ENCODE data around the gene GNG14. TPM values are rescaled to one million over a fixed set of nuclear protein-coding genes. Genes with fewer than 3 reads are reported as not detected.

The GNG14 gene
- total RNA-seq, 1 experiment from 2014 or later = not detected

DNA sequence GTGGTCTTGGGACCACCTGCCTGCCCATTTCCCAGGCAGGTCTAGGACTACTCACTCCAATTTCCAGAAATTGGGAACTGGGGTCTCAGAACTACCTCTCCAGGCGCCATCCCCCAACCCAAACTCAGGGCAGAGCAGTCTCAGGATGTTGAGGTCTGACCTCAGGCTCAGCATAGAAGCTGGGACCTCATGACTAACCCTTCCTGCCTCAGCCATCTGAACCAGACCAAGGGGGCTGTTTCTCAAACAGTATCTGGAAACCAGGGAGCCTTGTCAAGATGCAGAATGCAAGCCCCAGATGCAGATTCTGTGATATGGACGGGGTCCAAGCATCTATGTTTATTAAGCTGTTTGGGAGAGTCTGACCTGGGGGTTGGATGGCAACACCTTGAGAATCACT lies 7.3 kb downstream of the GNG14 start:
- Histone ChIP-seq H3K79me1 (ENCODE audit: insufficient read depth, low read depth, low read length, poor library complexity, severe bottlenecking) (no peaks in the 10 kb centered on the region), H4K20me1 (ENCODE audit: control insufficient read depth, insufficient read depth, insufficient read length) (peaks cover 3% of the 10 kb centered on the region), H2BK5ac (ENCODE audit: insufficient read length, low read length) (no peak overlapping the region), H3K4me1 (ENCODE audit: insufficient read depth, low read length) (0 out of 2 replicates have a peak, but pooled peaks cover 2% of the 10 kb centered on the region), H2BK15ac (ENCODE audit: low read depth, low read length) (no peak overlapping the region), H3K4me2 (ENCODE audit: insufficient read depth, insufficient read length, low read length) (no peak overlapping the region), H3K4ac (ENCODE audit: low read depth, low read length) (no peak overlapping the region), H2AFZ (ENCODE audit: low read length) (no peak overlapping the region), H3K27me3 (ENCODE audit: insufficient read depth, low read length) (no peaks in the 10 kb centered on the region), H3K27ac (ENCODE audit: insufficient read length, low read depth, low read length) (no peak overlapping the region), H2BK20ac (ENCODE audit: low read depth, low read length, poor library complexity, severe bottlenecking) (no peak overlapping the region), H4K5ac (ENCODE audit: insufficient read length, low read depth, low read length) (no peak overlapping the region), H3K23ac (ENCODE audit: insufficient read length, low read depth, low read length) (no peak overlapping the region), H3K18ac (ENCODE audit: insufficient read length, low read depth, low read length) (no peak overlapping the region), H3K56ac (ENCODE audit: insufficient read length, low read depth, low read length) (no peak overlapping the region), H4K8ac (replicated peaks; ENCODE audit: insufficient read length, low read depth, low read length) (no peak overlapping the region), H2BK120ac (ENCODE audit: low read depth, low read length, poor library complexity, severe bottlenecking) (no peak overlapping the region), H3K23me2 (ENCODE audit: insufficient read length, low read depth, low read length, poor library complexity, severe bottlenecking) (peaks cover 4% of the 10 kb centered on the region), H3T11ph (ENCODE audit: low read length) (no peak overlapping the region), H2AK5ac (ENCODE audit: insufficient read length, low read length) (no peak overlapping the region), H3K9me3 (ENCODE audit: control insufficient read depth, low read depth, low read length) (no peaks in the 10 kb centered on the region), H3K79me2 (ENCODE audit: insufficient read depth, low read length) (no peaks in the 10 kb centered on the region), H2BK12ac (ENCODE audit: insufficient read length, low read depth, low read length) (no peak overlapping the region), H4K91ac (ENCODE audit: insufficient read length, low read depth, low read length) (no peak overlapping the region), H3K9ac (ENCODE audit: extremely low read depth, insufficient read length, low read length) (no peak overlapping the region), H3K14ac (ENCODE audit: insufficient read depth, low read length) (no peak overlapping the region)
- no peaks in the 10 kb centered on the region; the same call in 1 of the 2 replicates for H3K27me3 Mint-ChIP-seq (ENCODE audit: low read depth)
- H3K4me1 Mint-ChIP-seq = 0 out of 4 replicates have a peak, but pooled peaks cover 0 to 2% of the 10 kb centered on the region in 2 experiments
- H3K4me3 Mint-ChIP-seq = peak overlapping the region; percentile 82 to 89; a peak in 1 of 5 replicates
- peaks cover 2 to 20% (median 11%) of the 10 kb centered on the region in 3 experiments; a peak in 6 of 7 replicates for H3K36me3 Mint-ChIP-seq (ENCODE audit: insufficient read depth in 1 of 3, low read depth in 3 of 3)
- no peak overlapping the region for H3K27ac Mint-ChIP-seq
- WGBS (ENCODE audit: extremely low coverage, insufficient read length, low lambda C conversion rate) = no CpG with 5 or more reads among the region's 2 CpGs
- DNase-seq = no peak
- TF ChIP-seq, protein P1, sequence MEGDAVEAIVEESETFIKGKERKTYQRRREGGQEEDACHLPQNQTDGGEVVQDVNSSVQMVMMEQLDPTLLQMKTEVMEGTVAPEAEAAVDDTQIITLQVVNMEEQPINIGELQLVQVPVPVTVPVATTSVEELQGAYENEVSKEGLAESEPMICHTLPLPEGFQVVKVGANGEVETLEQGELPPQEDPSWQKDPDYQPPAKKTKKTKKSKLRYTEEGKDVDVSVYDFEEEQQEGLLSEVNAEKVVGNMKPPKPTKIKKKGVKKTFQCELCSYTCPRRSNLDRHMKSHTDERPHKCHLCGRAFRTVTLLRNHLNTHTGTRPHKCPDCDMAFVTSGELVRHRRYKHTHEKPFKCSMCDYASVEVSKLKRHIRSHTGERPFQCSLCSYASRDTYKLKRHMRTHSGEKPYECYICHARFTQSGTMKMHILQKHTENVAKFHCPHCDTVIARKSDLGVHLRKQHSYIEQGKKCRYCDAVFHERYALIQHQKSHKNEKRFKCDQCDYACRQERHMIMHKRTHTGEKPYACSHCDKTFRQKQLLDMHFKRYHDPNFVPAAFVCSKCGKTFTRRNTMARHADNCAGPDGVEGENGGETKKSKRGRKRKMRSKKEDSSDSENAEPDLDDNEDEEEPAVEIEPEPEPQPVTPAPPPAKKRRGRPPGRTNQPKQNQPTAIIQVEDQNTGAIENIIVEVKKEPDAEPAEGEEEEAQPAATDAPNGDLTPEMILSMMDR (conservative IDR thresholded peaks at IDR 0.05) = no peak
- no peaks in the 10 kb centered on the region for H3K9me3 Mint-ChIP-seq
